GM12801 (cell line): ENCODE results near the gene MLC1.

Experiments
- CTCF ChIP-seq: IDR thresholded peaks from one replicate; pipeline ENCODE4 v1.5.1; 2011; ENCODE audit warnings: control low read depth; ENCODE audit not compliant: insufficient read length; ENCODE audit errors: extremely low read depth

Gene MLC1

GRCh38 chr22:50016988-50017700 is 68.1 kb downstream of the MLC1 start:
- TF ChIP-seq CTCF = no peak

GRCh38 chr22:50016308-50016987 is 68.8 kb downstream of the MLC1 start:
- no peak for TF ChIP-seq CTCF

GRCh38 chr22:50015451-50016307 is 69.5 kb downstream of the MLC1 start:
- TF ChIP-seq CTCF = no peak

GRCh38 chr22:50014655-50015401 is 70.4 kb downstream of the MLC1 start:
- TF ChIP-seq CTCF = no peak

- no peak for TF ChIP-seq CTCF
Observed at GRCh38 chr22:50014053-50014501, 71.1 kb downstream of the MLC1 start.

- no peak for TF ChIP-seq CTCF
Observed at GRCh38 chr22:50012211-50013181, 72.7 kb downstream of the MLC1 start, which contains the start of gene IL17REL. Gene IL17REL (minus strand): TSS chr22:50012765. CDS start chr22:50012646, 119 bp downstream.
